ENCODE measurements around the gene CFAP92. TPM values are rescaled to one million over a fixed set of nuclear protein-coding genes. Genes with fewer than 3 reads are reported as not detected.

Gene CFAP92
- total RNA-seq, 1 donor from 2014 or later, result 8.7 TPM

DNA sequence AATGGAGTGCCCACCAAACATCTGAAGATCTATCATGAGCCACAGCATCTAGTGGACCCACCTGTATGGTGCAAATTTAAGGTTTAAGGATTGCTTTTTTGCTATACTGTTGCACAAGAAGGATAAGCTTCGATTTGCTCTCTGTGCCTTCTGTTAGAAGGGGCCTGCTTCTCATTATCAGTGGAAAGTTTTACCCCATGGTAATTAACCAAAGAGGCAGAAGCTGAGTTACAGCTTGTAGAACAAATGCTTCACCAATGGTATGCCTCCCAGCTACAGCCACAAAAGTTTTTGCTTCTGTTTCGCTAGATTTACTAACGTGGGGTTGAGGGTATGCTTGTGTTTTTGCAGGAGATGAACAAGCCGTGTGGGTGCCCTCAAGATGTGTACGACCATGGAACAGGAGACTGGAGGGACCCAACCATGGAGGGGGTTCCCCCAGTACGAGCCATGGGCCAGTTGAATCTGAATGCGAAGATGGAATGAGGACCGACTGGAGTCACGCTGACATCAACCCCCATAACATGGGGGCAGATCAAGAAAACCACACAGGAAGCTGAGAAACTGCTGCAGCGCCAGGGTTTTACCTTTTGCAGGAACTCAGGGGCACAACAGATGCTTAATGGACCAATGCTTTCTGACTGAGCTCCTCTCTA, 70.9 kb downstream of the CFAP92 start:
- Mint-ChIP-seq H3K36me3 (ENCODE audit: low read depth) (peaks cover 73% of the 10 kb centered on the region), H3K27me3 (ENCODE audit: low read depth) (peaks cover 6% of the 10 kb centered on the region), H3K27ac (ENCODE audit: unreplicated experiment) (no peak overlapping the region), H3K4me3 (peak overlapping the region; percentile 41), H3K9me3 (peaks cover 49% of the 10 kb centered on the region), H3K4me1 (no peaks in the 10 kb centered on the region)
- DNase-seq (ENCODE audit: low read depth, low spot score), result no peak
- no peak for TF ChIP-seq CTCF (conservative IDR thresholded peaks at IDR 0.05)

GRCh38 chr3:128919988-128920387, 73.9 kb downstream of the CFAP92 start:
- Mint-ChIP-seq H3K9me3 (peaks cover 46% of the 10 kb centered on the region), H3K27ac (ENCODE audit: unreplicated experiment) (no peak overlapping the region), H3K27me3 (ENCODE audit: low read depth) (peaks cover 6% of the 10 kb centered on the region), H3K4me3 (no peak overlapping the region), H3K36me3 (ENCODE audit: low read depth) (peaks cover 83% of the 10 kb centered on the region), H3K4me1 (no peaks in the 10 kb centered on the region)
- no peak for TF ChIP-seq CTCF (conservative IDR thresholded peaks at IDR 0.05)
- DNase-seq (ENCODE audit: low read depth, low spot score), result no peak

DNA sequence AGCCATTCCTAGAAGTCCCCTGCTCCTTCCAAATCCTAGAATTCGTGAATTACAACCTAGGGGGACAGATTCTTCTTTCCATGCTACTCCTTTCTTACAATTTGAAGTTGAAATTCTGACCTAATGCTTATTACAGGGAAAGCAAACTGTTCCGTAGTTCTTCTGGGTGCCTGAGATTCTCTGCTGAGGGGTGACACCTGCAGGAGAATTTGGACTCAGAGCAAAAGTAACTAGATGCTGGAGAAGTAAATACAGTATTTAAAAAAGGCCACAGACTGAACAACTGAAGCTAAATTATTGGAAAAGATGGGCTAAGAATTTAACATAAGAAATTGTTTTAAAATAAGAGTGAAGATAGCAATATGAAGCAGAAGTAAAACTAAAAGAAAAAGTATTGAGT, 76.6 kb downstream of the CFAP92 start:
- H3K27me3 Mint-ChIP-seq (ENCODE audit: low read depth), result peaks cover 3% of the 10 kb centered on the region
- H3K9me3 Mint-ChIP-seq, result peaks cover 26% of the 10 kb centered on the region
- peaks cover 64% of the 10 kb centered on the region for H3K36me3 Mint-ChIP-seq (ENCODE audit: low read depth)
- no peaks in the 10 kb centered on the region for H3K4me1 Mint-ChIP-seq
- no peak for DNase-seq (ENCODE audit: low read depth, low spot score)
- H3K4me3 Mint-ChIP-seq, result no peak overlapping the region
- no peak overlapping the region for H3K27ac Mint-ChIP-seq (ENCODE audit: unreplicated experiment)
- no peak for TF ChIP-seq CTCF (conservative IDR thresholded peaks at IDR 0.05)

GRCh38 chr3:128914966-128915645, 78.8 kb downstream of the CFAP92 start:
- Mint-ChIP-seq H3K36me3 (ENCODE audit: low read depth) (peaks cover 48% of the 10 kb centered on the region), H3K4me3 (no peak overlapping the region), H3K27ac (ENCODE audit: unreplicated experiment) (no peak overlapping the region), H3K9me3 (peaks cover 13% of the 10 kb centered on the region), H3K4me1 (no peaks in the 10 kb centered on the region), H3K27me3 (ENCODE audit: low read depth) (no peaks in the 10 kb centered on the region)
- no peak for TF ChIP-seq CTCF (conservative IDR thresholded peaks at IDR 0.05)
- DNase-seq (ENCODE audit: low read depth, low spot score), result no peak

- Mint-ChIP-seq H3K36me3 (ENCODE audit: low read depth) (peaks cover 20% of the 10 kb centered on the region), H3K4me3 (no peak overlapping the region)
These were observed 82.0 kb downstream of the CFAP92 start for GRCh38 chr3:128911911-128912310.

More at GRCh38 chr3:128911911-128912310, 82.0 kb downstream of the CFAP92 start:
- no peaks in the 10 kb centered on the region for H3K9me3 Mint-ChIP-seq
- no peaks in the 10 kb centered on the region for H3K4me1 Mint-ChIP-seq
- no peaks in the 10 kb centered on the region for H3K27me3 Mint-ChIP-seq (ENCODE audit: low read depth)
- TF ChIP-seq CTCF (conservative IDR thresholded peaks at IDR 0.05), result no peak
- DNase-seq (ENCODE audit: low read depth, low spot score), result no peak
- H3K27ac Mint-ChIP-seq (ENCODE audit: unreplicated experiment), result no peak overlapping the region
